Stimulated activated CD8-positive, alpha-beta memory T cell treated with anti-CD3 and anti-CD28 coated beads, Interleukin-15, amount 100 ng/mL, for 48 hours (primary cell): ENCODE measurements around the gene MTR.

Experiments used
- DNase-seq, 2 donors: peaks; one replicate each; pipeline ENCODE4 v3.0.0-alpha.2; 2020; ENCODE audit warnings: low read depth in 2 of 2

MTR gene

GRCh38 chr1:236795035-236795756, at the start of gene MTR:
Gene MTR (plus strand): TSS chr1:236795292. CDS start chr1:236795704, 412 bp downstream.
- DNase-seq = peak; percentile 91 to 95

GRCh38 chr1:236746785-236747184, 48.3 kb upstream of the MTR start:
- no peak for DNase-seq

GRCh38 chr1:236747311-236747985, 47.6 kb upstream of the MTR start:
- no peak for DNase-seq

GRCh38 chr1:236748268-236748870, 46.7 kb upstream of the MTR start:
- no peak for DNase-seq

- DNase-seq = no peak
Observed at GRCh38 chr1:236750928-236751327, 44.2 kb upstream of the MTR start.

GRCh38 chr1:236751385-236751784, 43.7 kb upstream of the MTR start:
- DNase-seq = no peak

- no peak for DNase-seq
Observed at GRCh38 chr1:236751935-236752334, 43.2 kb upstream of the MTR start.

GRCh38 chr1:236753516-236753915, 41.6 kb upstream of the MTR start:
- no peak for DNase-seq

GRCh38 chr1:236753964-236754363, 41.1 kb upstream of the MTR start:
- no peak for DNase-seq

GRCh38 chr1:236754525-236755210, 40.4 kb upstream of the MTR start:
- no peak for DNase-seq

- no peak for DNase-seq
Observed at GRCh38 chr1:236757640-236758039, 37.5 kb upstream of the MTR start.

GRCh38 chr1:236759252-236759859, 35.7 kb upstream of the MTR start:
- no peak for DNase-seq

- no peak for DNase-seq
Observed at GRCh38 chr1:236760480-236760879, 34.6 kb upstream of the MTR start.

GRCh38 chr1:236760986-236761385, 34.1 kb upstream of the MTR start:
- no peak for DNase-seq

GRCh38 chr1:236761397-236762132, 33.5 kb upstream of the MTR start:
- no peak for DNase-seq

- DNase-seq = no peak
Observed at GRCh38 chr1:236762410-236762809, 32.7 kb upstream of the MTR start.

- DNase-seq = no peak
Observed at GRCh38 chr1:236765831-236766230, 29.3 kb upstream of the MTR start.

- DNase-seq = no peak
Observed at GRCh38 chr1:236766506-236766905, 28.6 kb upstream of the MTR start.

- DNase-seq = no peak
Observed at GRCh38 chr1:236767276-236767675, 27.8 kb upstream of the MTR start.

GRCh38 chr1:236768601-236769000, 26.5 kb upstream of the MTR start:
- no peak for DNase-seq

GRCh38 chr1:236773919-236774318, 21.2 kb upstream of the MTR start:
- no peak for DNase-seq
